ENCODE results near the gene NUP98. TPM values are rescaled to one million over a fixed set of nuclear protein-coding genes. Genes with fewer than 3 reads are reported as not detected.
A peak's percentile ranks its signal among the peaks of the same experiment; 100 is the strongest.
"Not testable (repeated sequence)": the region's sequence is repeated elsewhere in the genome, so short reads cannot be mapped to it uniquely, and the experiment has no call there.

NUP98 gene
- total RNA-seq, 2 donors from 2014 or later, result 47.9 to 55.9 TPM

DNA sequence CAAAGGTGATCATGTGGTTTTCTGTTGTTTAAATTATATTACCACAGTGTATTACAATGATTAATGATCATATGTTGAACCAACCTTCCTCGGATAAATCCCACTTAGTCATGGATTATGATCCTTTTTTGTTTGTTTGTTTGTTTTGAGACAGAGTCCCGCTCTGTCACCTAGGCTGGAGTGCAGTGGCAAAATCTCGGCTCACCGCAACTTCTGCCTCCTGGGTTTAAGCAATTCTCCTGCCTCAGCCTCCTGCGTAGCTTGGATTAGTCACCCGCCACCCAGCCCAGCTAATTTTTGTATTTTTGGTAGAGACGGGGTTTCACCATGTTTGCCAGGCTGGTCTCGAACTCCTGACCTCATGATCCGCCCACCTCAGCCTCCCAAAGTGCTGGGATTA is 30.5 kb downstream of the NUP98 start:
- DNase-seq; ATAC-seq; intact Hi-C loops (cut with DNase I, micrococcal nuclease): not testable (repeated sequence)

DNA sequence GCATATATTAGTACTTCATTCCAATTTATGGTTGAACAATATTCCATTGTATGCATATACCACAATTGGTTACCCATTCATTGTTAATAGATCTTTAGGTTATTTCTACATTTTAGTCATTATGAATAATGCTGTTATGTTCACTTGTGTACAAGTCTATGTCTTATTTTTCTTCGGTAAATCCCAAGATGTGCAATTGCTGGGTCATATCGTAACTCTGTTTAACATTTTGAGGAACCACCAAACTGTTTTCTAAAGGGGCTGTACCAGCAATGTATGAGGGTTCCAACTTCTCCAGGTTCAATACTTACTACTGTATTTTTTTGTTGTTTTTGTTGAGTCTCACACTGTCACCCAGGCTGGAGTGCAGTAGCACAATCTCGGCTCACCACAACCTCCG is 33.1 kb downstream of the NUP98 start:
- no peak for ATAC-seq
- intact Hi-C loops (cut with DNase I, micrococcal nuclease), result no loop called here

DNA sequence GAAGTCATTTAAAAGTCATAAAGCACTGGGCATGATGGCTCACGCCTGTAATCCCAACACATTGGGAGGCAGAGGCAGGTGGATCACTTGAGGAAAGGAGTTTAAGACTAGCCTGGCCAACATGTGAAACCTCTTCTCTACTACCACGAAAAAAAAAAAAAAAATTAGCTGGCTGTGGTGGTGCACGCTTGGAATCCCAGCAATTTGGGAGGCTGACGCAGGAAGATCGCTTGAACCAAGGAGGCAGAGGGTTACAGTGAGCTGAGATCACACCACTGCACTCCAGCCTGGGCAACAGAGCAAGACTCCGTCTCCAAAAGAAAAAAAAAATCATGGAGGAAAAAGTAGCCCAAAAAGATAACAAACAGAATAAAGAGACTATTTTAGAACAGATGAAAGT is 42.2 kb downstream of the NUP98 start:
- DNase-seq (no peak), ATAC-seq (no peak)
- intact Hi-C loops (cut with DNase I, micrococcal nuclease), result no loop called here

More for the DNA sequence above, 33.1 kb downstream of the NUP98 start:
- no peak for DNase-seq

DNA sequence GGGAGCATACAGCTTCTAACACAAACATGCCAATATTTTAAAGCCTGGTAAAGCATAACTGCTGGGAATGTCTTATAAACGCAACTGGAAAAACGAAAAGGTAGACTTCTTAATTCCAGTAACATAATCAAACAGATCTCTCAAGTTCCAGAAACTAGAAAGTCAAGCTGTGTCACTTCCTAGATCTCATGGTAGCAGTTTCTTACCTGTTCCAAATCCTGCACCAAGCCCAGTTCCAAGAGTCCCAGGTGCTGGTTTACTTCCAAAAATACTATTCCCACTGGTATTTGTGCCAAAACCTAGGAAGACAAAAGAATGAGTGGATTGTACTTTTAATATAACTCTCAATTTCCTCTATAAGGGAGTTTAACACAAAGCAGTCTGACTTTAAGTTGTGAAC is 44.2 kb downstream of the NUP98 start:
- no peak for DNase-seq
- intact Hi-C loops (cut with DNase I, micrococcal nuclease), result no loop called here

DNA sequence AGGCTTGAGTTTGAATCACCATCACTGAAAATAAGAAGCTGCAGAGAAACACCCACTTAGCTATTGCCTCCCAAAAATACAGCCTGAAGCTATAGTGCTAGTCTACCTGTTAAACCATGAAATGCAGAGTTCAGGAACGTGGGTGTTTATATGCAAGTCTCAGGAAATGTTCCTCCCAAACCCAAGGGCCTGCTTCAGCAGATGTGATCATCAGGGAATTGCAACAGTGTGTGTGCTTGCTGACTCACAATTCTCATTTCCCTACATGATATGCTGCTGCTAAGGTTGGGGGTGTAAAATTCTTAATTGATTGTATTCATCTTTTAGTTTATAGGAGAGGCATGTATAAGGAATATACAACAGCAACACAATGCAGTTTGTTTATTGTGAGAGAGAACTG is 49.6 kb downstream of the NUP98 start:
- no peak for DNase-seq
- ATAC-seq, result no peak
- intact Hi-C loops (cut with DNase I, micrococcal nuclease), result no loop called here

More for the DNA sequence above, 44.2 kb downstream of the NUP98 start:
- ATAC-seq, result no peak

DNA sequence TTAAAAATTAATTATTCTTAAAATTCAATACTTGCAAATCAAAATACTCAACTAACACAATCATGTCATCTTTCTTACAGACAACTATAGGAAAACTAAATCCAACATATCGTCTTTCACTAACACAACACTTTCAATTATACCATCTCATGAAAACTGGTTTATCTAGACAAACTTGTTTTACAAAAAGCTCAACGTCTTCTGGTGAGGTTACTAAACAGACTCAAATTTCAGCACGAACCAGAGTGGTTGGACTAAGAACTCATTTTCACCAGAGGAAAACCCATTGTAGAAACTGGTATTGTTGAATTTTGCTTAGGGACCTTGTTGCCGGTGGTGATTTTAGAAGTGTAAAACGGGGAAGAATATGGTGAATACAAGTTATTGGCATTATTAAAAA is 52.2 kb downstream of the NUP98 start:
- intact Hi-C loops (cut with DNase I, micrococcal nuclease), result no loop called here
- DNase-seq, result no peak
- no peak for ATAC-seq

DNA sequence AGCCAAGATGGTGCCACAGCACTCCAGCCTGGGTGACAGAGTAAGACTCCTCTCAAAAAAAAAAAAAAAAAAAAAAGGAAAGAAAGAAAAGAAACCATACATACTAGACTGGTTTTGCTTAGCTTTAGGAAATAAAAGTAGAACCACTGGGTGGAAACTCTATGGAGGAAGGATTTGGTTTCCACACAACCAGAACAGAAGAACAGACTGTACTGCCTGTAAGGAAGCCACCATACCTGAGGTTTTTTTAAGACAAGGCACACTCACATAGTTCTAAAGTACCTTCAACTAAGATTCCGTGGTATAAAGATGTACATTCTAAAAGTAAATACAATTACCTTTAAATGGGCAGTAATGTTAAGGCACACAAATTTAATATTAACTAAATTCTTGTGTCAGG is 58.6 kb downstream of the NUP98 start:
- intact Hi-C loops (cut with DNase I, micrococcal nuclease), result no loop called here
- DNase-seq, result no peak
- ATAC-seq, result no peak

DNA sequence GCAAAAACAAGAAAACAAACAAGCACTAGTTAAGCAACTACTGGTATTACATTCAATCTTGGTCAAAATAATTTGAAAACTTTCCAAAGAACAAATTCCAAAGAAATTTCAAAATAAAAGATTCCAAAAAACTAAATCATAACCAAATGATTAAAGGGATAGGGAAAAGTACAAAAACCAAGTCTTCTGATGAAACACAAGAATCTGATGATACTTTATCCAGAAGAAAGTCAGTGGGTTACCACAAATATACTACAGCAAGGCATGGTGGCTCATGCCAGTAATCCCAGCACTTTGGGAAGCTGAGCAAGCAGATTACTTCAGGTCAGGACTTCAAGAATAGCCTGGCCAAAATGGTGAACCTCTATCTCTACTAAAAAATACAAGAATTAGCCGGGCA is 59.1 kb downstream of the NUP98 start:
- no peak for ATAC-seq
- DNase-seq, result no peak
- intact Hi-C loops (cut with DNase I, micrococcal nuclease), result no loop called here

DNA sequence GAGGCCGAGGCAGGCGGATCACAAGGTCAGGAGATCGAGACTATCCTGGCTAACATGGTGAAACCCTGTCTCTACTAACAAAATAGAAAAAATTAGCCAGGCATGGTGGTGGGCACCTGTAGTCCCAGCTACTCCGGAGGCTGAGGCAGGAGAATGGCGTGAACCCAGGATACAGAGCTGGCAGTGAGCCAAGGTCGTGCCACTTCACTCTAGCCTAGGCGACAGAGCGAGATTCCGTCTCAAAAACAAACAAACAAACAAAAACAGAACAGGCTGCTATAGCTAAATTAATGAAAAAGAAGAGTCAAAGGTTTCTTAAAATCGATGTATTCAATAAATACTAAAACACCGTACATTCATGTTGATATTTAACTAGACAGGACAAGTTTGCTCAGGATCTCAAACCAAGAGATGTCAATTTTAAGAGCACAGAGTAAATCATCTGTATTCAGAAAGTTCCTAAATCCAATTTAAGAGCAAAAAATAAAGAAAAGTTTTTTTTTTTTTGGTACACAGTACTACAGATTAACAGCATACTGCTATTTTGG is 59.9 kb downstream of the NUP98 start:
- intact Hi-C loops (cut with DNase I, micrococcal nuclease), result no loop called here
- ATAC-seq, result no peak
- DNase-seq, result no peak

DNA sequence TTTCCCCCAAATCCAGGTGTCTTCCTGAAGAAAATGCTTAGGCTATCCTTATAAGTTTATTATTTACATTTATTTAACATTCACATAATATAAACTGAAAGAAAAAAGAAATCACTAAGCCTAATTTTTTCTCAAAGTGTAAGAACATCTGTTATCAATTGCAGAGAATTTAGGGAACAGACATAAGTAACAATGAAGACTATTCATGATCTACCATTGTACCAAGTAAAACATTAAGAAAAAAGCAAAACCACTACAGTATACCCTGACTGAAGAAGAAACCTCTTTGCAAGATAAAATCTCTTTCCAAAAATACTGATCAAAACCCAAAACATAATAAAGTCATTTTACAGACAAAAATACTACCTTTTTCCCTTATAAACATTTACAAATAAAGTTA is 60.5 kb downstream of the NUP98 start:
- no peak for ATAC-seq
- DNase-seq, result no peak
- intact Hi-C loops (cut with DNase I, micrococcal nuclease), result no loop called here

DNA sequence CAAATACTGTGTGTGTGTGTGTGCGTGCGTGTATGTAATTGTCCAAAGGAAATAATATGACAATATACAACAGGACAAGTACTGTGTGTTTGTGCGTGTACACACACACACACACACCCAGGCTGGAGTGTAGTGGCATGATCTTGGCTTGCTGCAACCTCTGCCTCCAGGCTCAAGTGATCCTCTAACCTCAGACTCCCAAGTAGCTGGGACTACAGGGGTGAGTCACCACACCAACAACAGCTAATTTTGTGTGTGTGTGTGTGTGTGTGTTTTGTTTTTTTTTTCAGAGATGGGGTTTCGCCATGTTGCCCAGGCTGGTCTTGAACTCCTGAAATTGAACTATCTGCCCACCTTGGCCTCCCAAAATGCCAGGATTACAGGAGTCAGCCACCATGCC is 61.5 kb downstream of the NUP98 start:
- no peak for ATAC-seq
- DNase-seq, result no peak
- intact Hi-C loops (cut with DNase I, micrococcal nuclease), result no loop called here

DNA sequence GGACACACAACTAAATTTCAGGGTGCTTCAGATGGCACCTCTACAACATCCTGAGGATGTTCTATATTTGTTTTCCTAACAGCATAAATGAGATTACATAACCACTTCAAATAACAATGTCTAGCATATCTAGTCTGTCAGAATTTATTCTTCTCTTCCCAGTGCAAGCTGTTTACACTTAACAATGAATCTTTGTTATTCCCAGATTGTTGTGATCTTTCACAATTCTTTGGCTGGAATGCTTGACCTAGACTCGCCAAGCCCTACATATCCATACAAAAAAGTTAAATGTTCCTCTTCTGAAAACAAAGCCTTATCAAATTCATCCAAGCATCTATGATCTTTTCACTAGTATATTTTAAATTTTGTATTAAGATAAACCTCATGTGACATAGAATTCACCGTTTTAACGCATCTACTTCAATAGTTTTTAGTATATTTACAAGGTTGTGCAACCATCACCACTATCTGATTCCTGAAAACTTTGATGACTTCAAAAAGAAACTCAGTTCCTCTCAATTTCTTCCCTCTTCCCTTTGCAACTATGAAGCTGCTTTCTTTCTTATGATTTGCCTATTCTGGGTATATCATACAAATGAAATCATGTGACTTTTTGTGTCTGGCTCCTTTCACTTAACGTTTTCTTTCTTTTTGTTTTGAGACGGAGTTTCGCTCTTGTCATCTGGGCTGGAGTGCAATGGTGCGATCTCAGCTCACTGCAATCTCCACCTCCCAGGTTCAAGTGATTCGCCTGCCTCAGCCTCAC is 64.5 kb downstream of the NUP98 start:
- no peak for ATAC-seq
- DNase-seq, result no peak
- intact Hi-C loops (cut with DNase I, micrococcal nuclease), result no loop called here

DNA sequence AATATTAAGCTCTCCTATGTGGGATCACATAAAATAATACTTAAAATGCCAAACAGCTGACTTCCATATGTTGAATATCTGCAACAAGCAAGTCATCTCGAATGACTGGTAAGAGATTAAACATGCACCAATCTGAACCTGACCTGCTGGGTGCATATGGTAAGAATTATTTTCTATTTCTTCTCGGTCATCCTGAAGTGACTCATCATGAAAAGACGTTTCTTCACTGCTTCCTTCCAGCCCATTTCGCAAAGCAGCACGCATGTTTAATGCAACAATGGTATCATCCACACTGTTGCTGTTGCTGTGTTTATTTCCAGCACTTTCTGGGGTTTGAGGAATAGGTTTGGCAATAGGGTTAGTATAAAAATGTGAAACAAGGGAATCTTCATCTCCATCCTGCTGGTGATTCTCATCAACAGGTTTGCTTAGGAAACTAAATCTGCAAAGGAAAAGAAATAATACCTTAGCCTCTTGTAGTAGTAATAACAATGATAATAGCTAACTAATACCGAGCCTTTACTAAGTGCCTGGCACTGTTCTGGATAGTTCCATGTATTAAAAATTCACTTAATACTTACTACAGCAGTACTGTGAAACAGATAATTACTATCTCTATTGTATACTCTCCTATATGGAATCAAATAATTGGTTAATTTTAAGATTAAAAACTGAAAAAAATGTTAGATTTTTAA is 74.2 kb downstream of the NUP98 start:
- intact Hi-C loops (cut with DNase I, micrococcal nuclease), result no loop called here
- ATAC-seq, result peak; percentile 61
- DNase-seq, result no peak

DNA sequence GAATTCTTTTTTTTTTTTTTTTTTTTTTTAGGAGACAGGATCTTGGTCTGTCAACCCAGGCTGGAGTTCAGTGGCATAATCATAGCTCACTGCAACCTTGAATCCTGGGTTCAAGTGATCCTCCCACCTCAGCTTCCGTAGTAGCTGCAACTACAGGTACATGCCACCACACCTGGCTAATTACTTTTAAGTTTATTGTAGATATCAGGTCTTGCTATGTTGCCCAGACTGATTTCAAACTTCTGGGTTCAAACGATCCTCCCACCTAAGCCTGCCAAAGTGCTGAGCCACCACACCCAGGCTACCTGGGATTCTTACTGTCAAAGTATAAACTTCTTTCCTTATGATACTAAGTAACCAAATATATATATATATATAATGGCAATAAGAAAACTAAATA is 75.3 kb downstream of the NUP98 start:
- intact Hi-C loops (cut with DNase I, micrococcal nuclease), result no loop called here
- peak; percentile 88 for ATAC-seq
- no peak for DNase-seq

DNA sequence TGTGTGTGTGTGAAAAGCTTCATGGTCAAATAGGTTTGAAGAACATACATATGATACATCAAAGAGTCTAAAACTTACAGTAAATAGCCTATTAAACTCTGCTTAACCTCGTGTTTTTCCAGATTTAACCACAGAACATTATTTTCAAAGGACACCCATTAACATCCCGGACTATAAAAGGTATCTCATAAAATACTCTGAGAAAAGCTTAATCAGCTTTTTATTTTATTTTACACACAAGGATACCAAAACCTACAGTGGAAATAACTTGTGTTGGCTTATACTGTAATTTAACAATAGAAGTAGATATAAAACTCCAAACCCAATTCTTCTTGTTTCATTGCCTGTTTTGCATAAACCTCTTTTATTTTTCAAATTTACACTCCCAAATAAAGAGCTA is 76.4 kb downstream of the NUP98 start:
- ATAC-seq, result no peak
- intact Hi-C loops (cut with DNase I, micrococcal nuclease), result no loop called here
- DNase-seq, result no peak

DNA sequence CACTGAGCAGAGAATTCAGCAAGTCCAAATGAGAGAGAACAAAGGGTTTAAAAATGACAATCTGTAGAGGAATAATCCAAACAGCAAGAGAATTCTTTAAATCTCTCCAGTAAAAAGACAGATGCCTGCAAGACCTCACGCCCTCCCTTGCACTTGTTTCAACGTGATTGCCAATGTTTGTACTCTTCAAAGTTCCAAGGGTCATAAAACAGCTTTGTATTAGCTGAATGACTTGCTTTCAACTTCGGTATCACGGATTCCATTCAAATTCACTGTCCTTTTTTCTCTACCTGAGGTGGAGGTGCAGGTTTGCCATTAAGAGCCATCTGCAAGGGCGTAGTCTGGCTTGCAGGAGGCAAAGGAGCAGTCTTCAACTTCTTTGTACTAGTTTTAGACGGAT is 85.1 kb downstream of the NUP98 start:
- peak; percentile 61 for ATAC-seq
- no peak for DNase-seq
- intact Hi-C loops (cut with DNase I, micrococcal nuclease), result no loop called here

DNA sequence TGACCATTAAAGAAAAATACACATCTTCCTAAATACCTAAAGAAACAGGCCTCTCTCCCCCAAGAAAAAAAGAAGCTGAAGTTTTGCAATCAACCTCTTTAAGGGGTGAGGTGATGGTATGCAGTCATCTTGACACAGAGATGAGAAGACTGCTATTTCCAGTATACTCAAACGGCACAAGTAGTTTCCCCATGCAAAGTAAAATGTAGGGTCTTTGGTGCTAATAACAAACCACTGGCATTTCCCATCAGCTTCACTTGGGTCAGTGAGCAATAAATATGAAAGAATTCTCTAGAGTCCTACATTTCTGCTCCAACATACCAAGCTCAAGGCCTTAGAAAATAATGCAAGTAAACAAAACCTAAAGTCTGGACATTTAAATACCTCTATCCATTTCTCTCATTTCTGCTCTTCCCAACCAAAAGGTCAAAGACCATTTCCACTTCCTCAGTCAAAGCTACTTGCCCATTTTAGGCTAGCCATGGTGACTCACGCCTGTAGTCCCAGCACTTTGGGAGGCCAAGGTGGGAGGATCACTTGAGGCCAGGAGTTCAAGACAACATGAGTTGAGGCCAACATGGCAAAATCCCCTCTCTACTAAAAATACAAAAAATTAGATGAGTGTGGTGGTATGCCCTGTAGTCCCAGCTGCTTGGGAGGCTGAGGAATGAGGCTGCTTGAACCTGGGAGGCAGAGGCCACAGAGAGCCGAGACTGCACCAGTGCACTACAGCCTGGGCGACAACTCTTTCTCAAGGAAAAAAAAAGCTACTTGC is 86.7 kb downstream of the NUP98 start:
- no peak for ATAC-seq
- intact Hi-C loops (cut with DNase I, micrococcal nuclease), result no loop called here
- no peak for DNase-seq

DNA sequence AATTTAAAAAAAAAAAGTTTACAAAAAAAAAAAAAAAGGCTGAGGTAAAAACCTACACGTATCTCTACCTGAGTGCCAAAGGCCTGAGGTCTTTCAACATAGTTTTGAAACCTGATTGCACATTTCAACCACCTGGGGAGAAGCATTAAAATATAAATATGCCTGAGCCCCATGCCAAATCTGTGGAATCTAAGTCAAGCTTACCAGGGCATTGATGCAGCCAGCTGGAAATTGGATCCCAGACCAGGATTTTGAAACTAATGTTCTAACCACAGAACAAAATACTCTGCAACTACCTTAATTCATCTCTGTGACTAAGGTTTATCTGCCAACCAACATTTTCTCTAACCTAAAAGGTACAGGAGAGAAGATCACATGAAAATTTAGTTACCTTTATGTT is 87.4 kb downstream of the NUP98 start:
- ATAC-seq, result no peak
- intact Hi-C loops (cut with DNase I, micrococcal nuclease), result no loop called here
- DNase-seq, result no peak

DNA sequence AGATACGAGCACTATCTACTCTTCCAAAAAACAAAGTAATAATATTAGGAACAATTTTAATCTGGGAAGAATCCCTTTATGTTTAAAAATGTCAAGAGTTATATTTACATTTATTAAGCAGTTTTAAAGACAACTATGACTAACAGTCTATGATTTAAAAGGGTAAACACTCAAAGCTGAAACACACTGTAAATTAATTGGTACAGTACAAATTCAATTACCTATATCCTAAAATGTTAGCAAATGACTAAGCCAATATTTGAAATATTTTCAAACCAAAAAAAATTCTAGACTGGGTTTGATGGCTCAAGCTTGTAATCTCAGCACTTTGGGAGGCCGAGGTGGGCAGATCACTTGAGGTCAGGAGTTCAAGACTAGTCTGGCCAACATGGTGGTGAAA is 90.2 kb downstream of the NUP98 start:
- ATAC-seq (no peak), DNase-seq (no peak)
- intact Hi-C loops (cut with DNase I, micrococcal nuclease), result no loop called here

DNA sequence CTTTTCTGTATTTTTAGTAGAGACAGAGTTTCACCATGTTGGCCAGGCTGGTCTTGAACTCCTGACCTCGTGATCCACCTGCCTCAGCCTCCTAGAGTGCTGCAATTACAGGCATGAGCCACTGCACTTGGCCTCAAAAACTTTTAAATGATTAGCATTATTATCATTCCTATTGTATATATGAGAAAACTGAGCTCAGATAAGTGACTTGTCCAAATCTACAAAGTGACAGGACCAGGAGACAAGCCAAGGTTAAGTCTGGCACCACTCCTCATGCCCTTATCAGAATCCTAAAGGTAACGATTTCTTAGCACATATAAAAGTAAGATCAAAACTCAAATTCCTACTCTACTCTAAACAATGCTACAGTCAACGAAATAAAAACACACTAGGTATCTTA is 94.0 kb downstream of the NUP98 start:
- intact Hi-C loops (cut with DNase I, micrococcal nuclease), result no loop called here
- DNase-seq (no peak), ATAC-seq (no peak)
